Measurements from ENCODE around the gene ELP5.
A peak's percentile ranks its signal among the peaks of the same experiment; 100 is the strongest.

The ELP5 gene

GRCh38 chr17:7214300-7215135 lies 37.5 kb upstream of the ELP5 start:
- H3K36me3 ChIP-seq (replicated peaks), result no peaks in the 10 kb centered on the region
- H3K27me3 ChIP-seq (replicated peaks), result no peaks in the 10 kb centered on the region
- peak; percentile 75 for TF ChIP-seq CTCF (IDR thresholded peaks at IDR 0.05; ENCODE audit: low read depth, low read length, missing control alignments)
- in situ Hi-C loops (cut with HindIII; ENCODE audit: low pct_ligation_motif_present, low sequenced_read_pairs), result no loop called here
- peak overlapping the region; percentile 58 for H3K4me3 ChIP-seq (ENCODE audit: low read depth, low read length)
- peak overlapping the region; percentile 57 for H3K27ac ChIP-seq
- DNase-seq, result peak; percentile 97

GRCh38 chr17:7215136-7215638 lies 36.8 kb upstream of the ELP5 start:
- no peak for TF ChIP-seq CTCF (IDR thresholded peaks at IDR 0.05; ENCODE audit: low read depth, low read length, missing control alignments)
- Histone ChIP-seq H3K36me3 (replicated peaks) (no peaks in the 10 kb centered on the region), H3K4me3 (ENCODE audit: low read depth, low read length) (peak overlapping the region; percentile 58), H3K27me3 (replicated peaks) (no peaks in the 10 kb centered on the region), H3K27ac (peak overlapping the region; percentile 57)
- DNase-seq, result no peak
- in situ Hi-C loops (cut with HindIII; ENCODE audit: low pct_ligation_motif_present, low sequenced_read_pairs), result no loop called here

GRCh38 chr17:7215652-7216180 lies 36.3 kb upstream of the ELP5 start:
- Histone ChIP-seq H3K36me3 (replicated peaks) (no peaks in the 10 kb centered on the region), H3K27me3 (replicated peaks) (no peaks in the 10 kb centered on the region), H3K27ac (peak overlapping the region; percentile 57), H3K4me3 (ENCODE audit: low read depth, low read length) (peak overlapping the region; percentile 69)
- no peak for DNase-seq
- in situ Hi-C loops (cut with HindIII; ENCODE audit: low pct_ligation_motif_present, low sequenced_read_pairs), result no loop called here
- no peak for TF ChIP-seq CTCF (IDR thresholded peaks at IDR 0.05; ENCODE audit: low read depth, low read length, missing control alignments)

- Histone ChIP-seq H3K36me3 (replicated peaks) (peaks cover 2% of the 10 kb centered on the region), H3K27me3 (replicated peaks) (no peaks in the 10 kb centered on the region), H3K27ac (no peak overlapping the region), H3K4me3 (ENCODE audit: low read depth, low read length) (peak overlapping the region; percentile 69)
- TF ChIP-seq CTCF (IDR thresholded peaks at IDR 0.05; ENCODE audit: low read depth, low read length, missing control alignments), result no peak
- in situ Hi-C loops (cut with HindIII; ENCODE audit: low pct_ligation_motif_present, low sequenced_read_pairs), result no loop called here
- no peak for DNase-seq
These were observed 35.5 kb upstream of the ELP5 start for GRCh38 chr17:7216242-7217112.

GRCh38 chr17:7217113-7217987 lies 34.7 kb upstream of the ELP5 start:
- Histone ChIP-seq H3K36me3 (replicated peaks) (peaks cover 10% of the 10 kb centered on the region), H3K27me3 (replicated peaks) (no peaks in the 10 kb centered on the region), H3K4me3 (ENCODE audit: low read depth, low read length) (peak overlapping the region; percentile 69), H3K27ac (no peak overlapping the region)
- in situ Hi-C loops (cut with HindIII; ENCODE audit: low pct_ligation_motif_present, low sequenced_read_pairs), result no loop called here
- DNase-seq, result peak; percentile 66
- no peak for TF ChIP-seq CTCF (IDR thresholded peaks at IDR 0.05; ENCODE audit: low read depth, low read length, missing control alignments)

All from brain microvascular endothelial cell (primary cell).